ENCODE data around the gene OR6J1.

Gene OR6J1

GRCh38 chr14:22667881-22668280 lies 23.7 kb upstream of the OR6J1 start:
- Histone ChIP-seq H3K27me3 (ENCODE audit: insufficient read depth, low read length) (no peaks in the 10 kb centered on the region; the same call in 1 of the 2 replicates), H3K9me3 (ENCODE audit: insufficient read depth, low read depth, low read length) (no peaks in the 10 kb centered on the region), H3K36me3 (ENCODE audit: insufficient read depth, low read depth, low read length) (no peaks in the 10 kb centered on the region), H3K27ac (ENCODE audit: low read length) (no peak overlapping the region), H3K9ac (ENCODE audit: low read depth, low read length) (no peak overlapping the region), H3K4me1 (ENCODE audit: insufficient read depth, low read length) (no peaks in the 10 kb centered on the region), H3K4me3 (ENCODE audit: low read length) (no peak overlapping the region)

GRCh38 chr14:22666203-22666893 lies 22.2 kb upstream of the OR6J1 start:
- Histone ChIP-seq H3K36me3 (ENCODE audit: insufficient read depth, low read depth, low read length) (no peaks in the 10 kb centered on the region), H3K9me3 (ENCODE audit: insufficient read depth, low read depth, low read length) (no peaks in the 10 kb centered on the region), H3K27me3 (ENCODE audit: insufficient read depth, low read length) (no peaks in the 10 kb centered on the region; the same call in 1 of the 2 replicates), H3K4me1 (ENCODE audit: insufficient read depth, low read length) (no peaks in the 10 kb centered on the region), H3K4me3 (ENCODE audit: low read length) (no peak overlapping the region), H3K9ac (ENCODE audit: low read depth, low read length) (no peak overlapping the region), H3K27ac (ENCODE audit: low read length) (no peak overlapping the region)

- no peaks in the 10 kb centered on the region for H3K4me1 ChIP-seq (ENCODE audit: insufficient read depth, low read length)
- no peaks in the 10 kb centered on the region for H3K36me3 ChIP-seq (ENCODE audit: insufficient read depth, low read depth, low read length)
- no peak overlapping the region for H3K27ac ChIP-seq (ENCODE audit: low read length)
- H3K9me3 ChIP-seq (ENCODE audit: insufficient read depth, low read depth, low read length): no peaks in the 10 kb centered on the region
- no peaks in the 10 kb centered on the region; the same call in 1 of the 2 replicates for H3K27me3 ChIP-seq (ENCODE audit: insufficient read depth, low read length)
- no peak overlapping the region for H3K9ac ChIP-seq (ENCODE audit: low read depth, low read length)
- no peak overlapping the region for H3K4me3 ChIP-seq (ENCODE audit: low read length)
Observed at GRCh38 chr14:22664261-22664660, 20.1 kb upstream of the OR6J1 start.

- Histone ChIP-seq H3K27me3 (ENCODE audit: insufficient read depth, low read length) (no peaks in the 10 kb centered on the region), H3K4me1 (ENCODE audit: insufficient read depth, low read length) (0 out of 2 replicates have a peak, but pooled peaks cover 3% of the 10 kb centered on the region), H3K9ac (ENCODE audit: low read depth, low read length) (no peak overlapping the region), H3K4me3 (ENCODE audit: low read length) (no peak overlapping the region), H3K27ac (ENCODE audit: low read length) (no peak overlapping the region), H3K9me3 (ENCODE audit: insufficient read depth, low read depth, low read length) (no peaks in the 10 kb centered on the region), H3K36me3 (ENCODE audit: insufficient read depth, low read depth, low read length) (no peaks in the 10 kb centered on the region)
Observed at GRCh38 chr14:22660654-22661053, 16.5 kb upstream of the OR6J1 start.

- Histone ChIP-seq H3K27me3 (ENCODE audit: insufficient read depth, low read length) (no peaks in the 10 kb centered on the region), H3K9me3 (ENCODE audit: insufficient read depth, low read depth, low read length) (no peaks in the 10 kb centered on the region), H3K27ac (ENCODE audit: low read length) (no peak overlapping the region), H3K36me3 (ENCODE audit: insufficient read depth, low read depth, low read length) (no peaks in the 10 kb centered on the region), H3K9ac (ENCODE audit: low read depth, low read length) (no peak overlapping the region), H3K4me1 (ENCODE audit: insufficient read depth, low read length) (0 out of 2 replicates have a peak, but pooled peaks cover 3% of the 10 kb centered on the region), H3K4me3 (ENCODE audit: low read length) (no peak overlapping the region)
Observed at GRCh38 chr14:22658946-22659345, 14.8 kb upstream of the OR6J1 start.

GRCh38 chr14:22657861-22658260 lies 13.7 kb upstream of the OR6J1 start:
- Histone ChIP-seq H3K9me3 (ENCODE audit: insufficient read depth, low read depth, low read length) (no peaks in the 10 kb centered on the region), H3K9ac (ENCODE audit: low read depth, low read length) (no peak overlapping the region), H3K4me1 (ENCODE audit: insufficient read depth, low read length) (0 out of 2 replicates have a peak, but pooled peaks cover 3% of the 10 kb centered on the region), H3K27ac (ENCODE audit: low read length) (no peak overlapping the region), H3K4me3 (ENCODE audit: low read length) (no peak overlapping the region), H3K36me3 (ENCODE audit: insufficient read depth, low read depth, low read length) (no peaks in the 10 kb centered on the region), H3K27me3 (ENCODE audit: insufficient read depth, low read length) (no peaks in the 10 kb centered on the region)

- Histone ChIP-seq H3K9me3 (ENCODE audit: insufficient read depth, low read depth, low read length) (no peaks in the 10 kb centered on the region), H3K36me3 (ENCODE audit: insufficient read depth, low read depth, low read length) (no peaks in the 10 kb centered on the region), H3K27me3 (ENCODE audit: insufficient read depth, low read length) (no peaks in the 10 kb centered on the region), H3K4me3 (ENCODE audit: low read length) (no peak overlapping the region), H3K9ac (ENCODE audit: low read depth, low read length) (no peak overlapping the region), H3K4me1 (ENCODE audit: insufficient read depth, low read length) (0 out of 2 replicates have a peak, but pooled peaks cover 3% of the 10 kb centered on the region), H3K27ac (ENCODE audit: low read length) (no peak overlapping the region)
Observed at GRCh38 chr14:22656945-22657731, 13.0 kb upstream of the OR6J1 start.

GRCh38 chr14:22656226-22656625 lies 12.1 kb upstream of the OR6J1 start:
- Histone ChIP-seq H3K4me1 (ENCODE audit: insufficient read depth, low read length) (0 out of 2 replicates have a peak, but pooled peaks cover 3% of the 10 kb centered on the region), H3K9me3 (ENCODE audit: insufficient read depth, low read depth, low read length) (no peaks in the 10 kb centered on the region), H3K27ac (ENCODE audit: low read length) (no peak overlapping the region), H3K36me3 (ENCODE audit: insufficient read depth, low read depth, low read length) (no peaks in the 10 kb centered on the region), H3K9ac (ENCODE audit: low read depth, low read length) (no peak overlapping the region), H3K4me3 (ENCODE audit: low read length) (no peak overlapping the region), H3K27me3 (ENCODE audit: insufficient read depth, low read length) (no peaks in the 10 kb centered on the region)

- Histone ChIP-seq H3K9ac (ENCODE audit: low read depth, low read length) (no peak overlapping the region), H3K4me1 (ENCODE audit: insufficient read depth, low read length) (0 out of 2 replicates have a peak, but pooled peaks cover 3% of the 10 kb centered on the region), H3K27me3 (ENCODE audit: insufficient read depth, low read length) (no peaks in the 10 kb centered on the region), H3K9me3 (ENCODE audit: insufficient read depth, low read depth, low read length) (no peaks in the 10 kb centered on the region), H3K36me3 (ENCODE audit: insufficient read depth, low read depth, low read length) (no peaks in the 10 kb centered on the region), H3K27ac (ENCODE audit: low read length) (no peak overlapping the region), H3K4me3 (ENCODE audit: low read length) (no peak overlapping the region)
Observed at GRCh38 chr14:22653012-22653621, 9.0 kb upstream of the OR6J1 start.

- no peak overlapping the region for H3K27ac ChIP-seq (ENCODE audit: low read length)
Observed at GRCh38 chr14:22651586-22651985, 7.4 kb upstream of the OR6J1 start.

GRCh38 chr14:22650960-22651521 lies 6.9 kb upstream of the OR6J1 start:
- Histone ChIP-seq H3K9me3 (ENCODE audit: insufficient read depth, low read depth, low read length) (no peaks in the 10 kb centered on the region), H3K4me1 (ENCODE audit: insufficient read depth, low read length) (no peaks in the 10 kb centered on the region), H3K4me3 (ENCODE audit: low read length) (no peak overlapping the region), H3K27ac (ENCODE audit: low read length) (no peak overlapping the region), H3K27me3 (ENCODE audit: insufficient read depth, low read length) (no peaks in the 10 kb centered on the region), H3K36me3 (ENCODE audit: insufficient read depth, low read depth, low read length) (no peaks in the 10 kb centered on the region), H3K9ac (ENCODE audit: low read depth, low read length) (no peak overlapping the region)

More at GRCh38 chr14:22651586-22651985, 7.4 kb upstream of the OR6J1 start:
- H3K9me3 ChIP-seq (ENCODE audit: insufficient read depth, low read depth, low read length): no peaks in the 10 kb centered on the region
- H3K36me3 ChIP-seq (ENCODE audit: insufficient read depth, low read depth, low read length): no peaks in the 10 kb centered on the region
- H3K4me3 ChIP-seq (ENCODE audit: low read length): no peak overlapping the region
- H3K27me3 ChIP-seq (ENCODE audit: insufficient read depth, low read length): no peaks in the 10 kb centered on the region
- no peak overlapping the region for H3K9ac ChIP-seq (ENCODE audit: low read depth, low read length)
- no peaks in the 10 kb centered on the region for H3K4me1 ChIP-seq (ENCODE audit: insufficient read depth, low read length)

Measured in iPS-20b (cell line).